Measurements from ENCODE around the gene RNF141.

The RNF141 gene

DNA sequence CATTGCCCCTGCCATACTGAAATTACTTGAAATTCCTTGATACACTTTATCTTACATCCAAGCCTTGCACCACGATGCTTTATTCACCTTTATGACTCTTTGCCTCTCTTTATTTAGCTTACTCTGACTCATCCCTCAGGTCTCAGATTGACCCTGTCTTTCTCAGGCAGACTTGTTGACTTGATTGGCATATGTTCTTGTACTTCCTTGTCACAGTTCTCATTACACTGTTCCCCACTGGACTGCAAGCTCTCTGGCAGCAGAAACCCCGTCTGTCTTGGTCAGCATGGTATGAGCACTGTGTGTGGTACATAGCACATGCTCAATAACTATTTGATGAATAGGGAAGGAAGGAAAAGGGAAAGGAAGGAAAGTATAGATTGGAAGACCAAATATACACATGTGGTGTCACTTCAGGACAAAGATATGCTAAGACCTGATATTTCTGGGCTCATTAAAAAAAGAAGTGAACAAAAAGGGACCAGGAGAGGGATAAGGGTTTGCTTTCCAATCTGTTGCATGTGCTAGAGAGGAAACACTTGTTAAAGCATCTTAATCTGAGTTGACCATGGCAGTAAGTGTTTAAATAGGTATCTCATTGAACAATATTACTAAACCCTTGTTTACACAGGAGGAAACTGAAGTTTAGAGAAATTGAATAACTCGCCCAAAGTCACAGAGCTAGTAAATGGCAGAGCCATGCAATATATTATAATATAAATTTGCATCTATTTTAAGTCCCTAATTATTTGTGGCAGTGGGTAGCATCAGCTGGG, 20.2 kb upstream of the RNF141 start:
- DNase-seq = no peak

DNA sequence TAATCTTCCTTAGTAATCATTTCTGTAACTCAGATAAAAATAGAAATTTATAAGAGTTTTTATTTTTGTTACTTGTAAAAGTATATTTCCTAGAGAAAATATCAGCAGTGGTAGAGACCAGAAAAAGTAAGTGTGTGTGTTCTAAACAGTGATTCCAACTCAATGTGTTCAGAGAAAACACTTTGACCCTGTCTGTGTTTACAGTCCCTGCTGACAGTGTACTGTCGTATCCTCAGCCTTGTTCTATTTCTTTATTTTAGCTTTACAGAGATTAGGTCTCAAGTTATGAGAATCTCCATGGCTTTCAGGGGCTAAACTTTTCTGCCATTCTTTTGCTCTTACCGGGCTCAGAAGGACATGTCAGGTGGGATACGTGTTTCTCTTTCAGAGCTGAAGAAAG, 17.3 kb upstream of the RNF141 start:
- no peak for DNase-seq

DNA sequence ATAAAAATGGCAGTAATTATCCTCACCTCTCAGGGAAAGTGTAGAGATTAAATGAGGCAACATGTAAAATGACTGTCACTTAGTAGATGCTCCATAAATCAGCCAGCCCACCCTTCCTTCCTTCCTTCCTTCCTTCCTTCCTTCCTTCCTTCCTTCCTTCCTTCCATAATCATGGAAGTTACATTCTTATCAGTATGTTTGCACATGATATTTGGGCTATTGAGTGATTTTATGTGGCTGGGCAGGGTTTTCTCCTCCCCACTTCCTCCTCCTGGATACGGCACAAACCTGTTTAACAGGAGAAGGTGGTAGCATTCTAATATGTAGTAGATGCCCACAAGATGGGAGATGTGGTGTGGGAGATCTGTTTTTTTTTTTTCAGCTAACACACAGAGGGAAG, 15.6 kb upstream of the RNF141 start:
- no peak for DNase-seq

DNA sequence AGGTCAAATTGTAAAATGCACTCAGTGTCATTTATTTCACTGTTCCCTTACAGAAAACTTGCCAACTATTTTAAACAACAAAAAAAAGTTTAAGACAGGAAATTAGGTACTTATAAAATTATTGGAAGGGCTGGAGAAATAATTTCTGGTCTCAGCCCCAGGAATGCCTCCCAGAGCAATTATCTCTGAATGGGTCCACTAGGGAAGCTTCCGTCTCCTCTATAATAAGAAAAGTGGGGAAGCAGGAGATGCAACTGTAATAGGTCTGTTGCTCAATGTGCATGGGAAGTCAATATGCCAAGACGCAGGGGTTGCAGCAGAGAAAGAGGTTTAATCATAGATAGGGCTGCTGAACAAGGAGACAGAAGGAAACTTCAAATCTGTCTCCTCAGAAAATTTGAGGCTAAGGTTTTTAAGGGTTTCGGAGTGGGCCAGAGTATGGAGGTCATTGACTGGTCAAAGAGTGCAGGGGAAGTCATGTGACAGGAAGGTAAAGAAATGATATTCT, 10.9 kb upstream of the RNF141 start:
- no peak for DNase-seq

DNA sequence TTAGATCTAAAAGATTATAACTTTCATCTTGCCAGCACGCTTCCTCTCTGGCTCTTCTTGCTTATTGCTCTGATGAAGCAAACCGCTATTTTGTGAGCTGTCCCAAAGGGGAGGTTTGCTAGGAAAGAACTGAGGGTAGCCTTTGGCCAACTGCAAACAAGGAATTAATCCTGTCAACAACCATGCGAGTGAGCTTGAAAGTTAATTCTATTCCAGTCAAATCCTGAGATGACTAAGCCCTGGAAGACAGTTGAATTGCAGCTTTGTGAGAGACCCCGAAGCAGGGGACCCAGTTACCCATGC, 10.3 kb upstream of the RNF141 start:
- no peak for DNase-seq

DNA sequence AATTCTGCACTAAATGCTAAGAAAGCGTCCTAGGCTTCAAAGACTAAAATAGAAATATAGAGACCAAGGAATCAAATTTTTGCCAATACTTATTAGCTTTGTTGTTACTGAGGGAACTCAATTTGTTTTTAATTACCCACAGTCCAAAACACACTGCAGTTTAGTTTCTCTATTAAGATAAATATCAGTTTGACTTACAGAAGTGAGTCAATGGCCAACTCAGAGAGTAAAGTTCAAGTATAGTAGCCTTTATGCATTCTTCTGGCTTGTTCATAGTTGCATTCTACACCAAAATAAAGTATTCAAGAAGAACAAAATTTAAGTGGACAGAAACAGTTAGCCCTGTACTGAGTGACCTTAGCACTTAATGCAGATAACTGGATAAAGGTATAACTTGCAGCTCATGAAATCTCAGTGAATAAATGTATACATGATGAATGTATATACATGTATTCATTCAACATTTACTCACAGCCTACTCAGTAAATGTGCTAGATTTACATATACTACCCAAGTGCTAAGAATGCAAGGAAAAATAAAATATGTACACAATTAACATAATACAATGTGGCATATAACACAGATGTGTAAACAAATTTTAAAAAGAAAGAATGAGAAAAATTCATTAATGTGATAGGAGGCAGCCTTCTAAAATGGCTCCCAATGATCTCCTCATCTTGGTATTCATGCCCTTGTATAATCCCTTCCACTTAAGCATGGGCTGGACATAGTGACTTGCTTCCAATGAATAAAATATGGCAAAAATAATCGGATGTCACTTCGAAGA, 9.7 kb upstream of the RNF141 start:
- DNase-seq = no peak

DNA sequence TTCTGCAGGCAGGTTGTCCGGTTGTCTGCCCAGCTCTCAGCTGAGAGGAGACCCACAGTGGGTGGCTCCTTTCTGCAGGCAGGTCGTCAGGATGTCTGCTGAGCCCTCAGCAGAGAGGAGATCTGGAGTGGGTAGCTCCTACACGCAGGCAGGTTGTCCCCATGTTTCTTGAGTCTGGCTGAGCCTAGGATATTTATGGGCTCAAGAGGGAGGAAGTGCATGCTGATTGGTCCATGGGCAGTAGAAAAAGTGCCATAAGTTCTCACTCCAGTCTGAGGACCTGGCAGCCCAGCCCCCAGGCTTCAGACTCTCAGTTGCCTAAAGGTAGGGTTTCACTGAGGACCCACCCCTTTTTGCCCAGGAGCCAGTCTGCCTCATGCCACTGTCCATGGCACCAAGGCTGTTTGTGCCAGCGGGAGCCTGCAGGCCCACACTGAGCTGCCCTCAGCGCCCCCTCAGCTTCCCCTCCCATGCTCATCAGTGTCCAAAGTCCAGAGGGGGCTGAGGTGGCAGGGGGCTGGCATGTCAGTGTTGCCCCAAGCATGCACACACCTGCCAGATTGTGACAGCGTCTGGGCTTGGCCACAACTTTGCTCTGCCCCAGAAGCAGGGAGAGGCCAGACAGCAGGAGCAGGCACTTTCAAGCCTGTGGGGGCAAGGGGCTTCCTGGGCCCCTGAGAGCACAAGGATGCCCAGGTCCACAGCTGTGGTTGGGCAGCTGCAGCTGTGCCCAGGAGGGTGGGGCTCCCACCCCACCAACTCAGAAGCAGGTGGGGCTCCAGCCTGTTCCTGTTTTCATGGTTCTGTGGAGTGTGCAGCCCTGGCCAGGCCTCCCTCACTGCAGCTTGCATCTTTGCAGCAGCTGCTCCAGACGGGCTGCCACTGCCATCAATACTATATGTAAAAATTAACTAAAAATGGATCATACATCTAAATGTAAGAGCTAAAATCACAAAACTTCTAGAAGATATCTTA, 3.8 kb upstream of the RNF141 start:
- no peak for DNase-seq

DNA sequence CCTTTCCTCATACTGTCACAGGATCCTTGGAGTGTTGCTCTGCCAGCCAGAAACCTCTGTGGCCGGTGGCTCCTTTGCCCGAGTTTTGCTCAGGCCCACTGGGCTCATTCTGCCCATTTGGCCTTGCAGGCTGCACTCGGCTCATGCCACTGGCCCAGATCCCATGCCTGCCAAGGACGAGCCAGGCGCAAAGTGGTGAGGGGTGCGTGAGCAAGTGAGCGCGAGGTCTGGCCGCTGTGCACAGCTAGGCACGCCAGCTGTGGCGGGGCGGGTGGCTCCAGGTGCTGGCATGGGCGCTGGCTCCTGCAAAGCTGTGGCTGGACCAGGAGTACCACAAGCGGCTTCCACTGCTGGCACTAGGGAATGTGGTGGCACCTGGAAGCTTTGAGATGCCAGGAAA, 2.8 kb upstream of the RNF141 start:
- DNase-seq = no peak

DNA sequence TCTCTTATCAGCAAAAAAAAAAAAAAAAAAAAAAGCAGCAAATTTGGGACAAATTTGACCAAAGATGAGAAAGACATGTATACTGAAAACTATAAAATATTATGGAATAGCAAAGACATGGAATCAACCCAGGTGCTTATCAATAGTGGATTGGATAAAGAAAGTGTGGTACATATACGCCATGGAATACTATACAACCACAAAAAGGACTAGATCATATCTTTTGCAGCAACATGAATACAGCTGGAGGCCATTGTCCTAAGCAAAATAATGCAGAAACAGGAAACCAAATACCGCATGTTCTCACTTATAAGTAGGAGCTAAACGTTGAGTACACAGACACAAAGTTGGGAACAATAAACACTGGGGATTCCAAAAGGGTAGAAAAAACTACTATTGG, 1.8 kb upstream of the RNF141 start:
- no peak for DNase-seq

DNA sequence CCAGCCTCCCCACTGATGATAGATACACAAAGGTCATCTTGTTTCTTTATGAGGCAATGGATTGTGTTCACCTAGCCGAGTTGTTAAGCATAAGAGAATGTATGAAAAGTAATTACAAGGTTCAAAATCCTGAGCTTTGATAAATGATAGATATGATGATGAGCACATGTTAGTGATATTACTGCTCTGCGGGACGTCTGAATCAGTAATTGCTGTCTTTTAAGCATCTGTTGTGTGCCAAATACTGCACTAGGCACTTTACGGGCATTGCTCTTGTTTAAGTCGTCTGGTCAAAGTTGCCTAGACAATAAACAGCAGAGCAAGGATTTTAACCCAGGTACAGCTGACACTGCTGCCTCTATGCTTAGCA, 559 bp upstream of the RNF141 start:
- DNase-seq = no peak

DNA sequence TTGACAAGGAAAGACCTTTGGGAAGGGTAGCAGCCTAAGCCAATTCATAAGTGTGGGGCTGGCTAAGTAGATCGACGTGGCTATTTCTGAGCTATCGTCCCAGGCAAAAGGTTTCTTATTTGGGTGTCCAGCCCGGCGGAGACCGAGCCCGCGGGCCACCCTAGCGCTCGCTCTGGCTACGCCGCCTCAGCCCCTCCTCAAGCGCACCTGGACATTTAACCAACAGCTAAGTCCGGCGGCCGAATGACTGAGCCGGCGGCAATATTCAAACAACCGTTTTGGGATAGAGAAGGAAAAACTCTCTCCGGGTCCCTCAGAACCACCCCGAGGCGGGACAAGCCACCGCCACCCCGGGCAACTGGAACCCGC, 457 bp downstream of the RNF141 start:
- DNase-seq = no peak

DNA sequence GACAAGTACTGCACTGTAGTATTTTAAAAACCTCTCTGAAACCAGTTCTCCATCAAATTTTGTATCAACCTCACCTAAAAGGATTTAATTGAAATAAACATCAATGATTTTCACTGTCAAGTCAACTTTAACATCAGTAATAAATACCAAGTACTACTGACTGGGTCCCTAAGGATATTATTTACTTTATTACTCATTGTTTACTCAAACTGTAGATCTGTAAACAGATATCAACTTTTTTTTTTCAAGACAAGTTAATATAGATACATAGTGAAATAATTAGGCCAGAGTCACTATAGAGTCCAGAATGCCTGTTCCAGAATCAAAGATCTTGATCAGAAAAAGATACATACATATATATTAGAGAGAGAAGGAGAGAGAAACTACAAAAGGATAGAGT, 1.6 kb downstream of the RNF141 start:
- DNase-seq = no peak

DNA sequence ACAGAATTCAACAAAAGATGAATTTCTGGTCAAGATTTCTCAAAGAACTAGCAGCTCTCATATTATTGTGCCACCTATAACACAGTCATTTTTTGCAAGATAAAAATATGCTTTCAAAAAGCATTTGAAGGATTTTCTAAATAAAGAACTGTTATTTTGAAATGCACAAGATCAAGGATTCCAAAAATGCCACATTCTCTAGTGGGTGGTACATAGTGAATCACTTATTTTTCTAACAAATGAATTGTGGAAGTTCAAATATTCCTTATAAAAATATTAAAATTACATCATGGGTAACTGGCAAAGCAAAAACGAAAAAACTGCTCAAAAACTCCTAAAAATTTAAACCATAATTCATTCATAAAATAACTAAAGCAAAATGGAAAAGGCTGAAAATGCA, 2.1 kb downstream of the RNF141 start:
- DNase-seq = no peak

DNA sequence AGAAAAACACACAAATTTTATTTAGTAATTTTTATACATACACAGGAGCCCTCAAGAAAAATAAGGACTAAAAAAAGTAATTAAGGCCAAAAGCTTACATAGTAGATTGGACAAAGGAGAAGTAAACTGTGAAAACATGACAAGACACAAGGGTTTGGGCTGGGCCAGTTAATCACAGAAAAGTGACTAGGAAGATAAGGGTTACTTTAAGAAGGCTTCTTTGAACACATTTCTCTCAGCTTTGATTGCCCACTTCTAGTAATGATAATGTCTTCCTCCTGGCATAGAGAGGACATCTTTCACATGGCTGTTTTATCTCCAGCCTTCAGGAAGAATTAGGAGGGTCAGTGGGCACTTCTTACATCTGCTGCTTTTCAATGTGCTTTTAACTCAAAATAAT, 3.4 kb downstream of the RNF141 start:
- DNase-seq = no peak

DNA sequence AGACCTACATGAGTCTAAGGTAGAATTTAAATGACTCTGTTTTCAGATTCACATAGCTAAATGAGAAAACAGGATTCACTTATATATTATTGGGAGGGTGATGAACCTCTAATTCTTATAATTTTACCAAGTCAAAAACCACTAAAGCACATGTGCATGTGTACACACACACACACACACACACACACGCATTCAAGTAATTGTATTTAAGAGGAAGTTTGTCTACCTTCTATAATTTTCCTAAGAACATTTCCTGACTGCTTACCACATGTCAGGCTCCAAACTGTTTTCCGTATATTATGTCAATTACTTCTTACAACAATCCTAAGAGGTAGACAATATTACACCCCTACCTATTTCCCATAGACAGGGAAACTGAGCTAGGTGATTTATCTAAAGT, 6.7 kb downstream of the RNF141 start:
- no peak for DNase-seq

DNA sequence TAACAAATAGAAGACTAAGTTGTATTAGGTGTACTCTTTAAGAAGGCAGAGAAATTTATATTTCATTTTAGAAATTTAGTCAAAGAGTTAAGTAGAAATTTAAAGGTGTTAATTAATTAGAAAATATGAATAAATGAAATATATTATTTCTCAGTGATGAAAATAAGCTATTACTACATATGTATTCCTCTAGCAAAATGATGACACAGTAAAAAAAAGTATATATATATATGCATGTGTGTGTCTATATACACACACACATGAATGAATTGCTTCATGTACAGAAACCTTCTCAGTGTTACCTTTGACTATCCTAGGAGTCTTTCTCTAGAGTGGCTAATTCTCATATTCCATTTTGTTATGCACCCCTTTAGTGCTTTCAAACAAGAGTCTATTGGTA, 7.7 kb downstream of the RNF141 start:
- no peak for DNase-seq

DNA sequence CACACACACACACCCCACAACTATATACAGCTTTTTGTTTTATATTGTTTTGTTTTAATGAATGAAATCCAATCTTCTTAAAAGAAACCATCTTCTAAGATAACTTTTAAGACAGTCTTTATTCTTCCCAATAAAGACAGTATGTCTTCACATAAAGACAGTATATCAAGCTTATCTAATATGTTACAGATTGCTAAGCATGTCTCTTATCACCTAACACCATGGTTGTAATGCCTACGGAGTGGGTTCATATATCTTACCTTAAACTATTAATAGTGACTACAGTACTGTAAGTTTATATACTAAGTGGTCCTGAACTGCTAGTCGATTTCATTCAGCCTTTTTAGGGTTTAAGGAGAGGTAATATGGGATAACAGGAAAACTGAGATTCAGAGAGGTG, 8.5 kb downstream of the RNF141 start:
- DNase-seq = no peak

DNA sequence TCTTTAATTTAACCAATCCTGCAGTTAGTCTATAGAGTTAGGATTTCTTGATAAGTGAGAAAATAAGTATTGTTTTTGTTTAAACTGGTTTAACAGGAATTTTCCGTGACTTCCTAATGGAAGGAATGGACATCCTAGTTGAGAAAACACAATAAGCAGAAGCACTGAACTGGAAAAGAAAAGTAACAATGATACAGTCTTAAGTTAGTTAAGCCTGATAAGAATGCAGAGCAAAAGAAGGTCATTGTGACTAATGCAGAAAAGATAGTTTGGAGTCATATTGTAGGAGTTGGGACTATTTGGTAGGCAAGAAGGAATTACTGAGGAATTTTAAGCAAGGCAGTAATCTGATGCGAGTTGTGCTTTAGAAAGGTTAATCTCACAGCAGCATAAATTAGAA, 11.7 kb downstream of the RNF141 start:
- no peak for DNase-seq

DNA sequence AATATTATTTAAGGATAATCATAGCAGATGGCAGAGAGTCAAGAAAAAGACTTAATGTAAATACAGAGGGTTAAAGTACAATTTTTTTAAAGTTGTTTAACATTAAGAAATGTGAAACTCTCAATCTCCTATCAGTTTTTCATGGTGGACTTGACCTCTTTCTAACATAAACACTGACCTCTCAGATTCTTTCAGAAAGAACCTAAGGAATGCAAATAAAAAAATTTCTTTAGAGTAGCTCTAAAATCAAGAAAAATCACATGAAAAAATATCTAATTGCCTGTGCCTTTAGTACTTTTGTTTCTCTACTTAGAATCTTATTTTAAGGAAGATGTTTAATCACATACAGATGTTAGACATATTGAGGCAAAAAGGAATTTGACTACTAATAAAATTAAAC, 12.9 kb downstream of the RNF141 start:
- no peak for DNase-seq

DNA sequence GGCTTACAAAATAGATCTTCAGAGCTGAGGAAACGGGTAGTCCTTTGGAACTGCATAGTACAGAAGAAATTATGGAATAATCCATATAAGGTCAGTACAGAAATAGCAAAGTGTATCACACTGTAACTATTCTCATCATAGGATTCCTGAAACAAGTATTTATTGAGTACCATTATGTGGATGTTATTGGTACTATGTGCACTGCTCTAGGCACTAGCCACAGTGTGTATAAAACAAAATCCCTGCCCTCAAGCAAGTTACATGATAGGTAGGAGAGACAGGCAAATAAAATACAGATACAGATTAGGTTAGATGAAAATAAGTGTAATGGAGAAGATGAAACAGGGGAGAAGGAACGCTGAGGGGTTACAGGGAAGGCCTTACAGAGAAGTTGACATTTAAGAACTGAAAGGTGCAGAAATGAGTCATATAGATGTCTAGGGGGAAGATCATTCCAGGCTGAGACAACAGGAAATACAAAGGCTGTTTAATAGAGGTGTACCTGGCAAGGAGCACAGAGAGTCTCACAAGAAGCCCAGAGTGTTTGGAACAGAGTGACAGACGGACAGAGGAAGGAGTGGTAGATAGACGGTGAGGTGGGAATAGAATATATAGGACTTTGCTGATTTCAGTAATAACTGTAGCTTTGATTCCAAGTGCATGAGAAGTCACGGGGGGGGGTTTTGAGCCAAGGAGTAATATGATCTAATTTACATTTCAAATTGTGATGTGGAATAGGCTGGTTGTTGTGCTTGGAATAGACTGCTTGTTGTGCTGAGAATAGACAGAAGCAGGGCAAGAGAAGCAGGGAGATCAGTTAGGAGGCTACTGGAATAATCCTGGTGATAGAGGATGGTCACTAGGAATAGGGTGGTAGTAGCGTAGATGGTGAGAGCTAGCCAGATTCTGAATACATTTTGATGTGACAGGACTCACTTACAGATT, 13.7 kb downstream of the RNF141 start:
- DNase-seq = no peak

DNA sequence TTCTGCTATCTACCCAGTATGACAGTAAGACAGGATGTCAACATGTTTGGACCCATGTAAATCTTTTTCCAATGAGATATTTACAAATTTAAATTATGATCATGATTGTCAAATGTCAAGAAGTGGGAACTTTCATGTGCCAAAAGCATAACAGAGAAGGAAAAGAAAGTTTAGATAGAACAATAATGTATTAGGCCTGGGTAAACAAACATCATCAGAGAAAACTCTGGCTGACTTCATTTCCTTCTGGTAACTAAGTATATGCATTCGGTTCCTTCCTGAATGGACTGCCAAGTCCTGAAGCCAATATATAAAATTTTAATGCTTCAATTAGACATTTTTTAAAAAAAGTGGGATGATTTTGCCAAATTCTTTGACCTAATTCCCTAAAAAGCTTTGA, 16.5 kb downstream of the RNF141 start:
- DNase-seq = no peak

DNA sequence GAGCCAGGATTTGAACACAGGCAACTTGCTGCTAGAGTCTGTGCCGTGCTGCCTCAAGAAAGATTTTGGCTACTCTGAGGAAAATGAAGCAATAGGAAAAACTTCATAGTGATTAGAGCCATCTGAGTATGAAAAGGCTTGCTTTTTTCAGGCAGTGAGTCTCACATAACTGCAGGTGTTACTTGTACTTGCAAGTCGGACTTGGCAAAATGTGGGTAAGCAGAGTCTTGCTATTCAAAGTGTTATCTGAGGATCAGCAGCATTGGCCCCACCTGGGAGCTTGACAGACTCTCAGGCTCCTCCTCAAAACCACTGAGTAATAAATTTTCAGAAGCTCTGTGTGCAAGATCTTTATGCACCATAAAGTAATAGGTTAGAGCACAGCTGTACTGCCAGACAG, 18.1 kb downstream of the RNF141 start:
- DNase-seq = no peak

All from activated effector memory CD4-positive, alpha-beta T cell treated with Interleukin-2 at 50 U/mL for 16 hours (primary cell).